Parathyroid adenoma (tissue), 2 donors: ENCODE results near the gene LIPC.

Experiments used
- H2AFZ ChIP-seq: fragments of 300-600 bp; sonication (generic); one replicate; pipeline ENCODE4 v1.7.0; 2017; ENCODE audit warnings: antibody characterized with exemption, mild to moderate bottlenecking
- H3K27ac ChIP-seq: fragments of 300-600 bp; sonication (generic); one replicate; pipeline ENCODE4 v1.7.0; 2017
- H3K27me3 ChIP-seq: fragments of 300-600 bp; sonication (generic); one replicate; pipeline ENCODE4 v1.7.0; 2017; ENCODE audit warnings: low read length; ENCODE audit not compliant: control insufficient read depth, insufficient read depth
- H3K36me3 ChIP-seq: fragments of 300-600 bp; sonication (generic); one replicate; pipeline ENCODE4 v1.7.0; 2017; ENCODE audit warnings: low read length; ENCODE audit not compliant: control insufficient read depth, insufficient read depth
- H3K4me1 ChIP-seq: fragments of 300-600 bp; sonication (generic); one replicate; pipeline ENCODE4 v1.7.0; 2017; ENCODE audit warnings: control low read depth
- H3K4me2 ChIP-seq: fragments of 300-600 bp; sonication (generic); one replicate; pipeline ENCODE4 v1.7.0; 2017; ENCODE audit warnings: low read length
- H3K4me3 ChIP-seq: fragments of 300-600 bp; sonication (generic); one replicate; pipeline ENCODE4 v1.7.0; 2017; ENCODE audit warnings: low read depth, low read length
- H3K79me2 ChIP-seq: fragments of 300-600 bp; sonication (generic); one replicate; pipeline ENCODE4 v1.7.0; 2017; ENCODE audit warnings: control low read depth
- H3K9ac ChIP-seq: fragments of 300-600 bp; sonication (generic); one replicate; pipeline ENCODE4 v1.7.0; 2017; ENCODE audit warnings: mild to moderate bottlenecking
- H3K9me3 ChIP-seq: fragments of 300-600 bp; sonication (generic); one replicate; pipeline ENCODE4 v1.7.0; 2017; ENCODE audit warnings: low read length; ENCODE audit not compliant: control insufficient read depth
- CTCF ChIP-seq: fragments of 300-600 bp; sonication (generic); IDR thresholded peaks from one replicate; pipeline ENCODE4 v1.7.0; 2017; ENCODE audit warnings: antibody characterized with exemption, mild to moderate bottlenecking
- donor health status: primary hyperparathyroidism.

The LIPC gene

GRCh38 chr15:58462973-58463663 lies 31.3 kb downstream of the LIPC start:
- H3K27ac ChIP-seq: no peak overlapping the region
- H3K79me2 ChIP-seq: no peaks in the 10 kb centered on the region
- H3K9ac ChIP-seq: no peak overlapping the region

GRCh38 chr15:58463815-58464650 lies 32.2 kb downstream of the LIPC start:
- Histone ChIP-seq H2AFZ (no peak overlapping the region), H3K36me3 (no peaks in the 10 kb centered on the region), H3K27ac (no peak overlapping the region), H3K4me2 (no peak overlapping the region), H3K4me3 (no peak overlapping the region), H3K4me1 (no peaks in the 10 kb centered on the region), H3K27me3 (no peaks in the 10 kb centered on the region), H3K9me3 (no peaks in the 10 kb centered on the region), H3K79me2 (no peaks in the 10 kb centered on the region), H3K9ac (no peak overlapping the region)
- TF ChIP-seq CTCF: no peak

More at GRCh38 chr15:58462973-58463663, 31.3 kb downstream of the LIPC start:
- Histone ChIP-seq H3K27me3 (no peaks in the 10 kb centered on the region), H3K36me3 (no peaks in the 10 kb centered on the region), H3K9me3 (no peaks in the 10 kb centered on the region), H3K4me2 (no peak overlapping the region), H3K4me1 (no peaks in the 10 kb centered on the region), H2AFZ (no peak overlapping the region), H3K4me3 (no peak overlapping the region)
- no peak for TF ChIP-seq CTCF

GRCh38 chr15:58465070-58465469 lies 33.3 kb downstream of the LIPC start:
- Histone ChIP-seq H3K9ac (no peak overlapping the region), H3K9me3 (no peaks in the 10 kb centered on the region), H3K27ac (no peak overlapping the region), H3K4me3 (no peak overlapping the region), H3K27me3 (no peaks in the 10 kb centered on the region), H3K4me1 (no peaks in the 10 kb centered on the region), H3K36me3 (no peaks in the 10 kb centered on the region), H3K4me2 (no peak overlapping the region), H2AFZ (no peak overlapping the region), H3K79me2 (no peaks in the 10 kb centered on the region)
- TF ChIP-seq CTCF: no peak

GRCh38 chr15:58465866-58466517 lies 34.2 kb downstream of the LIPC start:
- H3K36me3 ChIP-seq: no peaks in the 10 kb centered on the region
- no peak overlapping the region for H3K9ac ChIP-seq
- TF ChIP-seq CTCF: no peak
- no peak overlapping the region for H3K4me2 ChIP-seq
- no peak overlapping the region for H2AFZ ChIP-seq
- H3K4me1 ChIP-seq: no peaks in the 10 kb centered on the region
- H3K4me3 ChIP-seq: no peak overlapping the region
- H3K9me3 ChIP-seq: no peaks in the 10 kb centered on the region
- H3K79me2 ChIP-seq: no peaks in the 10 kb centered on the region
- H3K27me3 ChIP-seq: no peaks in the 10 kb centered on the region
- no peak overlapping the region for H3K27ac ChIP-seq
